ENCODE data around the gene ICA1. TPM values are rescaled to one million over a fixed set of nuclear protein-coding genes. Genes with fewer than 3 reads are reported as not detected.

ICA1 gene
- total and polyA plus RNA-seq, 2 donors (not counting 3 experiments of a cell fraction or from before 2014, with no cell fraction given), result 19.0 to 47.1 TPM

- H3K9me3 ChIP-seq (replicated peaks; ENCODE audit: control insufficient read depth, insufficient read depth, low read length), result no peaks in the 10 kb centered on the region
- H3K4me3 ChIP-seq (replicated peaks in 1 of 3; ENCODE audit: insufficient read depth in 1 of 3, low read depth in 1 of 3, low read length in 3 of 3), result no peak overlapping the region
- H3K79me2 ChIP-seq (ENCODE audit: control insufficient read depth, insufficient read depth, low read length), result no peaks in the 10 kb centered on the region
- dilution Hi-C loops (cut with MboI; ENCODE audit: extremely low pct_ligation_motif_present, low sequenced_read_pairs), result no loop called here
- ChIA-PET CTCF (interaction anchor here (1.8 kb wide), 1 partner anchor 16 kb away, joined by 4 read pairs; no protein-coding TSS in a partner anchor), POLR2A (no interaction called here)
- no peaks in the 10 kb centered on the region for H3K9me1 ChIP-seq (replicated peaks; ENCODE audit: control insufficient read depth, extremely low read depth, insufficient read depth, low read length)
- no peaks in the 10 kb centered on the region for H3K27me3 ChIP-seq (ENCODE audit: control insufficient read depth in 2 of 2, insufficient read depth in 2 of 2, low read length in 2 of 2)
- no peaks in the 10 kb centered on the region for H3K36me3 ChIP-seq (ENCODE audit: control insufficient read depth in 2 of 2, extremely low read depth in 1 of 2, insufficient read depth in 2 of 2, low read length in 2 of 2)
- TF ChIP-seq MYC (IDR thresholded peaks at IDR 0.05; ENCODE audit: low read depth, low read length) (no peak), EZH2 (IDR thresholded peaks at IDR 0.05; ENCODE audit: borderline replicate concordance, low read depth, low read length, severe bottlenecking) (no peak), CTCF (IDR thresholded peaks at IDR 0.05; ENCODE audit: extremely low read depth in 1 of 2, insufficient read depth in 1 of 2, low read depth in 1 of 2, low read length in 2 of 2) (no peak), FOS (IDR thresholded peaks at IDR 0.05; ENCODE audit: borderline replicate concordance, insufficient read depth, low read length) (no peak), POLR2AphosphoS5 (IDR thresholded peaks at IDR 0.05; ENCODE audit: insufficient read depth, low read depth, low read length) (no peak), POLR2A (IDR thresholded peaks at IDR 0.05; ENCODE audit: low read depth, low read length) (no peak), JUN (IDR thresholded peaks at IDR 0.05; ENCODE audit: borderline replicate concordance, insufficient read depth, insufficient read length, low read depth) (no peak)
- TF ChIP-seq, protein P1, sequence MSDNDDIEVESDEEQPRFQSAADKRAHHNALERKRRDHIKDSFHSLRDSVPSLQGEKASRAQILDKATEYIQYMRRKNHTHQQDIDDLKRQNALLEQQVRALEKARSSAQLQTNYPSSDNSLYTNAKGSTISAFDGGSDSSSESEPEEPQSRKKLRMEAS (IDR thresholded peaks at IDR 0.05; ENCODE audit: insufficient read depth, insufficient read length), result no peak
- H3K9ac ChIP-seq (replicated peaks; ENCODE audit: extremely low read depth, insufficient read depth, low read length), result no peak overlapping the region
- no peaks in the 10 kb centered on the region for H4K20me1 ChIP-seq (replicated peaks; ENCODE audit: control insufficient read depth, extremely low read depth, insufficient read depth, low read length)
- DNase-seq (ENCODE audit: low read depth, low spot score), result no peak
- no peak overlapping the region for H2AFZ ChIP-seq (ENCODE audit: low read depth, low read length)
- H3K4me1 ChIP-seq (ENCODE audit: control insufficient read depth, extremely low read depth, insufficient read depth, low read length), result no peaks in the 10 kb centered on the region
- intact Hi-C loops (cut with micrococcal nuclease), result no loop called here
- no peak overlapping the region for H3K27ac ChIP-seq (ENCODE audit: insufficient read depth, low read depth, low read length)
- BruUV-seq (replicated peaks), result no TSS peak
- no peak overlapping the region for H3K4me2 ChIP-seq (ENCODE audit: insufficient read depth, low read length)
- FAIRE-seq, result no peak
Measured at GRCh38 chr7:8251195-8251594, 10.8 kb downstream of the ICA1 start.

Measured in endothelial cell of umbilical vein (primary cell).